Testis (tissue), 2 donors: ENCODE data around the gene ZG16B.

Source experiments
- CTCF ChIP-seq, 3 experiments: fragments of 450-650 bp in 2 of 3; fragments of 200-600 bp in 1 of 3; sonication (generic) in 1 of 3; IDR thresholded peaks; one replicate each; pipeline ENCODE4 v1.5.1; 2016 to 2019; ENCODE audit warnings: antibody characterized with exemption in 3 of 3, mild to moderate bottlenecking in 2 of 3, moderate library complexity in 1 of 3
- POLR2A ChIP-seq: fragments of 450-650 bp; IDR thresholded peaks from one replicate; pipeline ENCODE4 v1.6.1; 2017; ENCODE audit warnings: antibody characterized with exemption, mild to moderate bottlenecking, moderate library complexity

GRCh38 chr16:2855536-2855935 is 25.4 kb downstream of the ZG16B start:
- TF ChIP-seq CTCF (IDR thresholded peaks at IDR 0.05) (no peak), POLR2A (no peak)
